Adrenal gland (tissue), 12 donors: ENCODE results near the gene SGPL1. TPM values are rescaled to one million over a fixed set of nuclear protein-coding genes. Genes with fewer than 3 reads are reported as not detected.

ENCODE experiments used
- DNase-seq, 7 donors: peaks; one replicate each; pipeline ENCODE4 v3.0.0-alpha.2; 2019 to 2020
- H3K27ac ChIP-seq, 5 donors: fragments of 200-600 bp; sonication (generic) in 4 of 5; 1 replicate in 3 of 5; 2 replicates in 2 of 5; pipeline versions ENCODE4 v1.5.1 to v1.8.0; 2016 to 2020; ENCODE audit warnings: mild to moderate bottlenecking in 1 of 5
- H3K27me3 ChIP-seq: fragments of 200-600 bp; 2 replicates; pipeline ENCODE4 v1.8.0; 2021
- H3K36me3 ChIP-seq, 2 donors: fragments of 200-600 bp; replicated peaks in 1 of 2; 1 replicate in 1 of 2; 2 replicates in 1 of 2; pipeline versions ENCODE4 v1.5.1 to v1.8.0; 2018 to 2022
- H3K4me1 ChIP-seq, 2 donors: fragments of 200-600 bp; replicated peaks in 1 of 2; 1 replicate in 1 of 2; 2 replicates in 1 of 2; pipeline versions ENCODE4 v1.5.1 to v1.8.0; 2018 to 2021
- H3K4me3 ChIP-seq, 4 donors: fragments of 200-600 bp; sonication (generic) in 3 of 4; one replicate each; pipeline ENCODE4 v1.5.1; 2016 to 2018
- H3K9me3 ChIP-seq, 3 donors: fragments of 200-600 bp; sonication (generic) in 1 of 3; replicated peaks in 1 of 3; 1 replicate in 2 of 3; 2 replicates in 1 of 3; pipeline versions ENCODE4 v1.5.1 to v1.8.0; 2016 to 2021
- CTCF ChIP-seq, 6 experiments: fragments of 450-650 bp in 4 of 6; fragments of 200-600 bp in 2 of 6; sonication (generic) in 1 of 6; IDR thresholded peaks; 1 replicate in 5 of 6; 2 replicates in 1 of 6; pipeline versions ENCODE4 v1.5.1 to v1.8.0; 2016 to 2021; ENCODE audit warnings: antibody characterized with exemption in 6 of 6, mild to moderate bottlenecking in 2 of 6, moderate library complexity in 1 of 6
- POLR2A ChIP-seq, 2 donors: fragments of 450-650 bp; IDR thresholded peaks; one replicate each; pipeline ENCODE4 v1.6.1; 2017; ENCODE audit warnings: antibody characterized with exemption in 2 of 2, mild to moderate bottlenecking in 2 of 2, moderate library complexity in 1 of 2
- WGBS, 4 donors: extraction: QIAGEN DNeasy Blood & Tissue Kit in 2 of 4; methylation state at CpG; one replicate each; pipeline versions ENCODE4 v1.1.5 to v1.1.7; 2013 to 2017; 5-methylcytosine and 5-hydroxymethylcytosine counted together
- intact Hi-C, 2 donors: fragments of 100-400 bp; cut with DNase I; formaldehyde crosslinking; loops; one replicate each; pipeline versions ENCODE4 v1.14.1 to v1.15.0; 2022 to 2023
- polyA plus RNA-seq, 3 donors: library from polyadenylated mRNA; stranded (reverse); fragments of 200-250 nt in 2 of 3; fragments of 350-450 nt in 1 of 3; fragmentation: Illumina TruSeq in 1 of 3; extraction: RNeasy Lipid Tissue Mini Kit (QIAGEN cat#74804) in 1 of 3; gene quantifications; one replicate each; pipeline ENCODE4 v1.2.3, GENCODE V29; 2013 to 2014
- total RNA-seq, 9 donors: library from RNA; depleted of rRNA in 4 of 9; stranded (reverse); fragments of >200 nt in 4 of 9; fragments of 120-200 nt in 1 of 9; fragmentation: NEBNext Ultra II Directional in 1 of 9; extraction: Animal tissue kit (Norgen Biotek cat#: 25700) in 1 of 9; gene quantifications; one replicate each; pipeline versions ENCODE4 v1.1.0 to v1.2.4, GENCODE V29; 2013 to 2023
- donor health status: healthy with polysubstance abuse.
- donor health status: Bipolar disorder and iron deficiency.
- donor health status: DM: yes; HTN: yes; CAD: no.
- donor health status: DM: no; HTN: no; CAD: no.
- donor health status: DM: no; HTN: no; CAD: no.
- donor health status: DM: yes; HTN: yes; CAD: no.

SGPL1 gene
- total and polyA plus RNA-seq, 12 donors: 8.7 to 47.9 (median 33.2) TPM

- DNase-seq: no peak
- intact Hi-C loops: loop anchor here in 1 of 2 donors (5.0 to 10.0 kb wide), 2 partner anchors 294 to 362 kb away; partner anchors contain the start of gene UNC5B
- peaks cover 9% of the 10 kb centered on the region for H3K27me3 ChIP-seq
These were observed 104.8 kb downstream of the SGPL1 start for GRCh38 chr10:70920519-70920918.

DNA sequence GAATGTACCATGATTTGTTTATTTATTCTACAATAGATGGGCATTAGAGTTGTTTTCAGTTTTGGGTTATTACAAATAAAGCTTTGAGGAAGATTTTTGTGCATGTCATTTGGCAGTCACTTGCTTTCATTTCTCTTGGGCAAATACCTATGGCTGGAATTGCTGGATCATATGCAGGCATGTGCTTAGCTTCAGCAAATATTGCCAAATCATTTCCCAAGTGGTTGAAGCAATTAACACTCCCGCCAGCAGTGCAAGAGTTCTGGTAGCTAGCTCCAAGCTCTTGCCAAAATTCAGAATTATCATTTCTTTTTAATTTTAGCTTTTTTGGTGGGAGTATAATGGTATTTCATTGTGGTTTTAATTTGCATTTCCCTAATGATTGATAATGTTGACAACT lies 105.5 kb downstream of the SGPL1 start:
- 64 to 68% (median 68%) methylated on average over 1 of the region's 1 CpG for WGBS, 4 donors

More at GRCh38 chr10:70920519-70920918, 104.8 kb downstream of the SGPL1 start:
- Histone ChIP-seq H3K27ac (no peak overlapping the region), H3K36me3 (no peaks in the 10 kb centered on the region), H3K9me3 (no peaks in the 10 kb centered on the region), H3K4me1 (no peaks in the 10 kb centered on the region), H3K4me3 (no peak overlapping the region)
- WGBS, 4 donors: 65 to 80% (median 68%) methylated on average over 4 of the region's 4 CpGs
- TF ChIP-seq CTCF (IDR thresholded peaks at IDR 0.05) (no peak), POLR2A (IDR thresholded peaks at IDR 0.05) (no peak)

DNA sequence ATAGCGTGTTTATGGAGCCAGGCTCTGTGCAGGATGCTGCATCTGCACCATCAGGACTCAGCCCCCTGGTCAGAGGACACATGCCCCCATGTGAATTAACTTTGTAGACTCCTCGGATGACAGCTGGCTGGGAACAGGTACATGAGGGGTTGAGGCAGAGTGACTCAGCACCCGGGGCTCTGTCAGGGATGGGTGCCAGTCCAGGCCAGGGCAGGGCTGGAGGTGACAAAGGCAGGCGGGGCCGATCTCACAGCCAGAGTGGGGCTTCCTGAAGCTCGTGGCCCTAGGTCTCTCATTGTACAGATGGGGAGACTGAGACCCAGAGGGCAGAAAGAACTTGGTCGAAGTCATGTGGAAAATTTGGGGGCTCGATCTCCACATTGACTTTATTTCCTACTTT lies 107.9 kb downstream of the SGPL1 start:
- no peaks in the 10 kb centered on the region for H3K36me3 ChIP-seq
- H3K4me3 ChIP-seq: no peak overlapping the region
- H3K4me1 ChIP-seq: no peaks in the 10 kb centered on the region
- 70 to 79% (median 76%) methylated on average over 7 to 8 of the region's 8 CpGs for WGBS, 4 donors
- intact Hi-C loops: loop anchor here (2.0 to 10.0 kb wide), 4 partner anchors 285 to 361 kb away; partner anchors contain the start of gene UNC5B (in 1 of the 2)
- H3K9me3 ChIP-seq: no peaks in the 10 kb centered on the region
- DNase-seq: no peak
- H3K27ac ChIP-seq: no peak overlapping the region
- TF ChIP-seq POLR2A (IDR thresholded peaks at IDR 0.05) (no peak), CTCF (IDR thresholded peaks at IDR 0.05) (no peak)
- H3K27me3 ChIP-seq: peaks cover 9% of the 10 kb centered on the region

More for the DNA sequence above, 105.5 kb downstream of the SGPL1 start:
- Histone ChIP-seq H3K27ac (no peak overlapping the region), H3K27me3 (peaks cover 9% of the 10 kb centered on the region), H3K4me1 (no peaks in the 10 kb centered on the region), H3K9me3 (no peaks in the 10 kb centered on the region), H3K4me3 (no peak overlapping the region), H3K36me3 (no peaks in the 10 kb centered on the region)
- intact Hi-C loops: loop anchor here in 1 of 2 donors (5.0 to 10.0 kb wide), 2 partner anchors 294 to 361 kb away; partner anchors contain the start of gene UNC5B
- TF ChIP-seq CTCF (IDR thresholded peaks at IDR 0.05) (no peak), POLR2A (IDR thresholded peaks at IDR 0.05) (no peak)
- DNase-seq: no peak

DNA sequence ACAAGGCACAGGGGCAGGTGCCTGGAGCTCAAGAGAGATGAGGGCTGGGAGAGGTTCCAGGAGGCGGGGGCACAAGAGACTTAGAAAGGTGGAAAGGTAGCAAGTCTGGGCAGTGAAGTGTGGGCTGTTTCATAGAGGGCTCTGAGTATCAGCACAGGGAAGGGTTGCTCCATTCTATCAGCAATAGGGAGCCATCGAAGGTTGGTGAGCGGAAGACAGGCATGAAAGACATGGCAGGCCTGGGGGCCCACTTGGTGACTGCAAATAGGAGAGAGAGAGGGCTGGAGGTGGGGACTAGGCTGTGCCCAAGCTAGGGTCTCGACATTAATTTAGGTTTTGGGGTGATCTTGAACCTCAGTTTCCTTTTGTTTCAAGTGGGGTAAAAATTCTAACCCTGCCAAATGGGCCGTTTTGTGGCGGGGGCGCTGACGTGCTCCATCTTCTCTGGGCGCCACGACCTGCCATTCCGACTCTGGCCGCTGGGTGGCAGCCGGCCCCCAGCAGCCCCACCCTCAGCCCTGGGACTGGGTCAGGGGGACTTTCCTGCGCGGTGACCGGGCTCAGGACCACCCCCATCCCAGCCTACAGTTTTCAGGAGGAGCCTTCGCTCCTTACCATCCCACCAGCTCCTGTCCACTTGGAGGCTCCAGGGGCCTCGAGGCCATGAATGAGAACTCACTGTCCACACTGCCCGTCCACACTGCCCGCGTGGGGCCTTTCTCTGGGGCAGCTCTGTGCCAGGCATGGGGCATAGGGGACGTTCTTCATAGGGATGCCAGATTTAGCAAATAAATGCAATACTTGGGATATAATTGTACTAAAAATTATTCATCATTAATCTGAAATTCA lies 109.9 kb downstream of the SGPL1 start:
- Histone ChIP-seq H3K36me3 (no peaks in the 10 kb centered on the region), H3K27me3 (peaks cover 9% of the 10 kb centered on the region), H3K4me3 (no peak overlapping the region), H3K9me3 (no peaks in the 10 kb centered on the region), H3K4me1 (no peaks in the 10 kb centered on the region), H3K27ac (no peak overlapping the region)
- intact Hi-C loops: loop anchor here (2.0 to 10.0 kb wide), 3 partner anchors 283 to 359 kb away; partner anchors contain the start of gene UNC5B (in 1 of the 2)
- peak in 6 of 7 donors; percentile 34 to 60 (median 44) for DNase-seq
- WGBS, 4 donors: 24 to 61% (median 44%) methylated on average over 8 to 22 of the region's 22 CpGs
- TF ChIP-seq POLR2A (IDR thresholded peaks at IDR 0.05) (no peak), CTCF (IDR thresholded peaks at IDR 0.05) (peak; percentile 76 to 96 (median 90))
